ENCODE data around the gene DRG2. TPM values are rescaled to one million over a fixed set of nuclear protein-coding genes. Genes with fewer than 3 reads are reported as not detected.

Gene DRG2
- total RNA-seq, 1 donor from 2014 or later, result 40.8 TPM

DNA sequence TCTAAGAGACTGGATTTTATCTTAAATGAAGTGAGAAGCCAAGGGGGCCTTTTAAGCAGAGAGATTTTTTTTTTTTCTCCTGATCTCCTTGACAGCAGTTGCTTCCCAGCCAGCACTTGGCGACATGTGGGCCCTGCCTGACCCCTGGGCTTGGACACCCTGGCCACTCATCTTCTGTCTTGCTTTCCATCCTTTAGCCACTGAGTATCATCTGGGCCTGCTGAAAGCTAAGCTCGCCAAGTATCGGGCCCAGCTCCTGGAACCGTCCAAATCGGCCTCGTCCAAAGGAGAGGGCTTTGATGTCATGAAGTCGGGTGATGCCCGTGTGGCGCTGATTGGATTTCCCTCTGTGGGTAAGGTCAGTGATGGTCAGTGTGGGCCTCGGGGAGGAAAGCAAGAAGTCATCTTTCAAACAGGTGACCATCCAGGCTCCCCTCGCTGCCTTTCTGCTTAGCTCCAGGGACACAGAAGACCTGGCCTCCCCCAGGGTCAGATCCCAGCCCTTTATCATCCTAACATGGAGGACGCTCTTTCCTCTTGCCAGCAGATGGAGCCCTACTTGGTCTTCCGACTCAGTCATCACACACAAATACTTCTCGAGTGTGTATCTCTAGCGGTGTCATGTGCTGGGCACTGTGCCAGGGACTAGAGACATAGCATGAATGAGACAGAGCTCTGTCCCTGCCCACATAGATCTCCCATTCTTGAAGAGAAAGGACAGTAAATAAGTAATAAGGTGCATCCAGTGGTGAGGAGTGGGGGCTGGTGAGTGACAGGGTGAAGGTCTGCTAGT lies 6.1 kb downstream of the DRG2 start:
- Mint-ChIP-seq H3K27me3 (ENCODE audit: unreplicated experiment) (no peaks in the 10 kb centered on the region), H3K4me3 (ENCODE audit: unreplicated experiment) (no peak overlapping the region), H3K27ac (ENCODE audit: unreplicated experiment) (peak overlapping the region; percentile 24), H3K4me1 (ENCODE audit: unreplicated experiment) (peaks cover 8% of the 10 kb centered on the region), H3K36me3 (ENCODE audit: unreplicated experiment) (peaks cover 31% of the 10 kb centered on the region), H3K9me3 (ENCODE audit: unreplicated experiment) (no peaks in the 10 kb centered on the region)
- TF ChIP-seq, protein P1, sequence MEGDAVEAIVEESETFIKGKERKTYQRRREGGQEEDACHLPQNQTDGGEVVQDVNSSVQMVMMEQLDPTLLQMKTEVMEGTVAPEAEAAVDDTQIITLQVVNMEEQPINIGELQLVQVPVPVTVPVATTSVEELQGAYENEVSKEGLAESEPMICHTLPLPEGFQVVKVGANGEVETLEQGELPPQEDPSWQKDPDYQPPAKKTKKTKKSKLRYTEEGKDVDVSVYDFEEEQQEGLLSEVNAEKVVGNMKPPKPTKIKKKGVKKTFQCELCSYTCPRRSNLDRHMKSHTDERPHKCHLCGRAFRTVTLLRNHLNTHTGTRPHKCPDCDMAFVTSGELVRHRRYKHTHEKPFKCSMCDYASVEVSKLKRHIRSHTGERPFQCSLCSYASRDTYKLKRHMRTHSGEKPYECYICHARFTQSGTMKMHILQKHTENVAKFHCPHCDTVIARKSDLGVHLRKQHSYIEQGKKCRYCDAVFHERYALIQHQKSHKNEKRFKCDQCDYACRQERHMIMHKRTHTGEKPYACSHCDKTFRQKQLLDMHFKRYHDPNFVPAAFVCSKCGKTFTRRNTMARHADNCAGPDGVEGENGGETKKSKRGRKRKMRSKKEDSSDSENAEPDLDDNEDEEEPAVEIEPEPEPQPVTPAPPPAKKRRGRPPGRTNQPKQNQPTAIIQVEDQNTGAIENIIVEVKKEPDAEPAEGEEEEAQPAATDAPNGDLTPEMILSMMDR (IDR thresholded peaks at IDR 0.05), result peak; percentile 43
- no peak for DNase-seq (ENCODE audit: extremely low spot score, unreplicated experiment)

DNA sequence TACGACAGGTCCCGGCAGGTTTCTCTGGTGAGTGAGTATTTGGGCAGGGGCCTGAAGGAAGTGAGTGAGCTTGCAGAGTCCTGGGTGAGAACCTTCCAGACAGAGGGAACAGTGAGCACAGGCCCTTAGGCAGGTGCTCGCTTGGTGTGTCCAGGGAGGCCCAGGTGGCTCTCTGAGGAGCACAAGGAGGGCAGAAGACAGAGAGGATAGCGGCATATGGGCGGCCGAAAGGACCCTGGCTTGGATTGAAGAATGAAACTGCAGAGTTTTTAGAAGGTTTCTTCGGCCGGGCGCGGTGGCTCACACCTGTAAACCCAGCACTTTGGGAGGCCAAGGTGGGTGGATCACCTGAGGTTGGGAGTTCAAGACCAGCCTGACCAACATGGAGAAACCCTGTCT lies 6.7 kb downstream of the DRG2 start:
- DNase-seq (ENCODE audit: extremely low spot score, unreplicated experiment), result no peak
- Mint-ChIP-seq H3K9me3 (ENCODE audit: unreplicated experiment) (no peaks in the 10 kb centered on the region), H3K27me3 (ENCODE audit: unreplicated experiment) (no peaks in the 10 kb centered on the region), H3K4me3 (ENCODE audit: unreplicated experiment) (no peak overlapping the region), H3K27ac (ENCODE audit: unreplicated experiment) (peak overlapping the region; percentile 24), H3K4me1 (ENCODE audit: unreplicated experiment) (peaks cover 4% of the 10 kb centered on the region), H3K36me3 (ENCODE audit: unreplicated experiment) (peaks cover 33% of the 10 kb centered on the region)
- TF ChIP-seq, protein P1 (IDR thresholded peaks at IDR 0.05), result no peak

DNA sequence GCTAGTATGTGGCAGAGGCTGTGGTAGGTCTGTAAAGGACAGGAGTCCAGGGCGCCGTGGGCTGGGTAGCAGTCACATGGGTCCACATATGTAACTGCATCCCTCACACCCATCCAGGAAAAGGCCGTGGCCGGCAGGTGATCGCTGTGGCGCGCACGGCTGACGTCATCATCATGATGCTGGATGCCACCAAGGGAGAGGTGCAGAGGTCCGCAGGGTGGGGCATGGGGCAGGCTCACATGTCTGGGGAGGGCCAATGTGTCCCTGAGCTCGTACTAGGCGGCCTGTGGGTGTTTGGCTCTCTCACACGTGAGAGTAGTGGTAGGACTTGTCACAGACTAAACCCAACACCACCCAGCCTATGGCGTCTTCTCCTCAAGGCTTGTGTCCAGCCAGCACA lies 11.8 kb downstream of the DRG2 start:
- Mint-ChIP-seq H3K27me3 (ENCODE audit: unreplicated experiment) (no peaks in the 10 kb centered on the region), H3K36me3 (ENCODE audit: unreplicated experiment) (peaks cover 31% of the 10 kb centered on the region), H3K4me1 (ENCODE audit: unreplicated experiment) (no peaks in the 10 kb centered on the region), H3K9me3 (ENCODE audit: unreplicated experiment) (no peaks in the 10 kb centered on the region), H3K4me3 (ENCODE audit: unreplicated experiment) (no peak overlapping the region), H3K27ac (ENCODE audit: unreplicated experiment) (no peak overlapping the region)
- no peak for DNase-seq (ENCODE audit: extremely low spot score, unreplicated experiment)
- TF ChIP-seq, protein P1 (IDR thresholded peaks at IDR 0.05), result no peak

DNA sequence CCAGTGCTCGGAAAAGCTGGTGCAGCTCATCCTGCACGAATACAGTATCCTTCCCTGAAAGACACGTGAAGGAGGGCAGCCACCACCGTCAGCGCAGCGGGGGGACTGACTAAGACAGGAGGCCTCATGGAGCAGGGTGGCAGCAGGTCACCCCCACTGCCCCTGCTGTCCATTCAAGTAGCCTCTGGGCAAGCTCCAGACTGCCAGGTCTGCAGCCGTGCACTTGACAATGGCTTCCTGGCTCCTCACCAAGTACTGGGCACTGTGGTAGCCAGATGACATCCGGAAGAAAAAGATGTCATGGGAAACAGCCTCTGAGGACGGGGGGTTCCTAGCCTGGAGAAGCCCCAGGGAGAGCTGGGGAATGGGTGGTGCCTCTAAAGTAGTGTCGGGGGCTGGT lies 12.9 kb downstream of the DRG2 start:
- Mint-ChIP-seq H3K27me3 (ENCODE audit: unreplicated experiment) (no peaks in the 10 kb centered on the region), H3K36me3 (ENCODE audit: unreplicated experiment) (peaks cover 29% of the 10 kb centered on the region), H3K27ac (ENCODE audit: unreplicated experiment) (no peak overlapping the region), H3K4me1 (ENCODE audit: unreplicated experiment) (no peaks in the 10 kb centered on the region), H3K4me3 (ENCODE audit: unreplicated experiment) (no peak overlapping the region), H3K9me3 (ENCODE audit: unreplicated experiment) (no peaks in the 10 kb centered on the region)
- TF ChIP-seq, protein P1 (IDR thresholded peaks at IDR 0.05), result no peak
- DNase-seq (ENCODE audit: extremely low spot score, unreplicated experiment), result no peak

DNA sequence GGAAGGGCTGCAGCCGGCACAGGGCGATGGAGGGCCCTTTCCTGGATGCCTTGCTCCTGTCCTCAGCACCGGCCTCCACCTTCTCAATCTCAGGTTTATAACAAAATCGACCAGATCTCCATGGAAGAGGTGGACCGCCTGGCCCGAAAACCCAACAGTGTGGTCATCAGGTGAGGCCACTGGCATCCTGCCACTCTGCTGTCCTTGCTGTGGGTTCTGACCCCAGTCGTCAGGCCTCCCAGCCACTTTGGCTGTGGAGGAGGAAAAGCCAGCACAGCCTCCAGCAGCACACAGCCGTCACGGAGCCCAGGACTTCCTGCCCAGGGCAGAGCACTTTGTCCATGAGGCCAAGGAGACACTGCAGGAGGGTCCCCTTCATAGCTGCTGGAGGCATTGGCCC lies 14.1 kb downstream of the DRG2 start:
- Mint-ChIP-seq H3K4me1 (ENCODE audit: unreplicated experiment) (no peaks in the 10 kb centered on the region), H3K27me3 (ENCODE audit: unreplicated experiment) (no peaks in the 10 kb centered on the region), H3K36me3 (ENCODE audit: unreplicated experiment) (peaks cover 17% of the 10 kb centered on the region), H3K4me3 (ENCODE audit: unreplicated experiment) (no peak overlapping the region), H3K27ac (ENCODE audit: unreplicated experiment) (no peak overlapping the region), H3K9me3 (ENCODE audit: unreplicated experiment) (no peaks in the 10 kb centered on the region)
- DNase-seq (ENCODE audit: extremely low spot score, unreplicated experiment), result no peak
- TF ChIP-seq, protein P1 (IDR thresholded peaks at IDR 0.05), result no peak

Data from osteocyte (in vitro differentiated cells).